IMR-90 (cell line): ENCODE data around the gene SMIM43. TPM values are rescaled to one million over a fixed set of nuclear protein-coding genes. Genes with fewer than 3 reads are reported as not detected.

Source experiments
- ATAC-seq: fragments of 200-7000 bp; cut with Tn5 transposase; 2 replicates; pipeline ENCODE4 v1.9.1; 2020; ENCODE audit warnings: low read depth, mild to moderate bottlenecking, moderate library complexity
- BruUV-seq: library from RNA; stranded (reverse); fragments of 400-500 nt; replicated peaks from 2 replicates; lab custom pipeline; 2021; lab: Mats Ljungman, UMichigan
- CTCF ChIA-PET: fragments of 300-600 bp; formaldehyde crosslinking; extraction: SDS; loops from one replicate; lab custom pipeline; 2021; ENCODE audit warnings: antibody characterized with exemption; lab: Yijun Ruan, JAX
- POLR2A ChIA-PET: fragments of 300-600 bp; sonication (Branson Sonifier 250); formaldehyde crosslinking; loops from one replicate; lab custom pipeline; 2022; ENCODE audit warnings: antibody characterized with exemption; ENCODE audit not compliant: unreplicated experiment; lab: Charles Lee
- DNase-seq: peaks from one replicate; pipeline ENCODE4 v3.0.0; 2013
- H2AFZ ChIP-seq: replicated peaks from 2 replicates; pipeline ENCODE3; 2013; ENCODE audit warnings: low read length, mild to moderate bottlenecking; ENCODE audit not compliant: poor library complexity
- H2AK5ac ChIP-seq: 2 replicates; pipeline ENCODE4 v1.6.1; 2013; ENCODE audit warnings: low read depth, low read length, inconsistent platforms
- H2AK9ac ChIP-seq: replicated peaks from 2 replicates; pipeline ENCODE3; 2013; ENCODE audit warnings: mild to moderate bottlenecking, low read depth, low read length, moderate library complexity; ENCODE audit not compliant: poor library complexity
- H2BK120ac ChIP-seq: 2 replicates; pipeline ENCODE4 v1.6.1; 2013; ENCODE audit warnings: low read depth, low read length, inconsistent platforms
- H2BK15ac ChIP-seq: 3 replicates; pipeline ENCODE4 v1.6.1; 2013; ENCODE audit warnings: low read depth, low read length, inconsistent platforms
- H2BK20ac ChIP-seq: 2 replicates; pipeline ENCODE4 v1.6.1; 2013; ENCODE audit warnings: low read depth, mild to moderate bottlenecking, inconsistent platforms, low read length, moderate library complexity
- H2BK5ac ChIP-seq: 2 replicates; pipeline ENCODE4 v1.6.1; 2013; ENCODE audit warnings: mild to moderate bottlenecking, low read depth, low read length, inconsistent platforms; ENCODE audit not compliant: poor library complexity, severe bottlenecking
- H3K14ac ChIP-seq: replicated peaks from 2 replicates; pipeline ENCODE4 v1.6.1; 2013; ENCODE audit warnings: low read depth, low read length, inconsistent platforms
- H3K18ac ChIP-seq: 2 replicates; pipeline ENCODE4 v1.6.1; 2013; ENCODE audit warnings: low read depth, low read length, control low read depth
- H3K23ac ChIP-seq: 2 replicates; pipeline ENCODE4 v1.6.1; 2013; ENCODE audit warnings: low read depth, low read length, inconsistent platforms
- H3K27ac ChIP-seq: 2 replicates; pipeline ENCODE4 v1.5.1; 2013; ENCODE audit warnings: mild to moderate bottlenecking, control low read depth, low read length; ENCODE audit not compliant: insufficient read depth
- H3K27me3 ChIP-seq: 2 replicates; pipeline ENCODE4 v1.6.1; 2013; ENCODE audit warnings: low read length; ENCODE audit not compliant: control insufficient read depth, insufficient read depth
- H3K36me3 ChIP-seq: 2 replicates; pipeline ENCODE4 v1.6.1; 2013; ENCODE audit warnings: low read length, mixed read lengths; ENCODE audit not compliant: control insufficient read depth, insufficient read depth
- H3K4ac ChIP-seq: 2 replicates; pipeline ENCODE4 v1.6.1; 2013; ENCODE audit warnings: low read depth, low read length, inconsistent platforms
- H3K4me1 ChIP-seq: 2 replicates; pipeline ENCODE4 v1.6.1; 2013; ENCODE audit warnings: low read length, mixed read lengths; ENCODE audit not compliant: control insufficient read depth, insufficient read depth
- H3K4me2 ChIP-seq: 2 replicates; pipeline ENCODE4 v1.6.1; 2013; ENCODE audit warnings: low read depth, mild to moderate bottlenecking, control low read depth, low read length, moderate library complexity
- H3K4me3 ChIP-seq: 2 replicates; pipeline ENCODE4 v1.5.1; 2013; ENCODE audit warnings: low read depth, mild to moderate bottlenecking, control low read depth, low read length, moderate library complexity; ENCODE audit not compliant: insufficient read depth
- H3K56ac ChIP-seq: 2 replicates; pipeline ENCODE4 v1.6.1; 2013; ENCODE audit warnings: low read length, inconsistent platforms; ENCODE audit not compliant: insufficient read depth; ENCODE audit errors: extremely low read depth
- H3K79me1 ChIP-seq, 2 experiments: 2 replicates each; pipeline ENCODE4 v1.6.1; 2013; ENCODE audit warnings: low read length in 2 of 2, inconsistent platforms in 1 of 2, low read depth in 1 of 2
- H3K9ac ChIP-seq: 2 replicates; pipeline ENCODE4 v1.6.1; 2013; ENCODE audit warnings: low read depth, low read length, control low read depth
- H3K9me1 ChIP-seq: 2 replicates; pipeline ENCODE4 v1.6.1; 2013; ENCODE audit warnings: low read length, inconsistent platforms; ENCODE audit not compliant: insufficient read depth
- H3K9me3 ChIP-seq: 2 replicates; pipeline ENCODE4 v1.6.1; 2013; ENCODE audit warnings: low read length; ENCODE audit not compliant: control insufficient read depth, insufficient read depth
- H4K20me1 ChIP-seq: 2 replicates; pipeline ENCODE4 v1.6.1; 2013; ENCODE audit warnings: low read length, inconsistent platforms; ENCODE audit not compliant: insufficient read depth
- H4K5ac ChIP-seq: 2 replicates; pipeline ENCODE4 v1.6.1; 2013; ENCODE audit warnings: mild to moderate bottlenecking, low read depth, low read length, control low read depth
- H4K8ac ChIP-seq, 2 experiments: 2 replicates each; pipeline ENCODE4 v1.6.1; 2013; ENCODE audit warnings: low read depth in 2 of 2, low read length in 2 of 2, control low read depth in 1 of 2, inconsistent platforms in 1 of 2
- H4K91ac ChIP-seq: 2 replicates; pipeline ENCODE4 v1.6.1; 2013; ENCODE audit warnings: low read depth, low read length, inconsistent platforms; ENCODE audit not compliant: insufficient read depth
- BHLHE40 ChIP-seq: fragments of 150-350 bp; IDR thresholded peaks from 2 replicates; pipeline ENCODE4 v1.6.1; 2016; ENCODE audit warnings: mild to moderate bottlenecking, low read depth, low read length
- RCOR1 ChIP-seq: IDR thresholded peaks from 2 replicates; pipeline ENCODE4 v1.6.1; 2012; ENCODE audit warnings: mild to moderate bottlenecking, low read length, improper control_type of control experiment; ENCODE audit not compliant: insufficient replicate concordance
- USF2 ChIP-seq: fragments of 150-350 bp; IDR thresholded peaks from 2 replicates; pipeline ENCODE4 v1.6.1; 2017; ENCODE audit warnings: mild to moderate bottlenecking, antibody characterized with exemption, low read length, low read depth
- dilution Hi-C: fragments of 300-500 bp; cut with HindIII; formaldehyde crosslinking; loops from one replicate; pipeline ENCODE4 v1.14.3; 2018; ENCODE audit warnings: low sequenced_read_pairs; ENCODE audit not compliant: unreplicated experiment
- in situ Hi-C: fragments of 300-500 bp; cut with MboI; formaldehyde crosslinking; loops from 3 replicates; pipeline ENCODE4 v1.14.3; 2019; ENCODE audit warnings: low sequenced_read_pairs, inconsistent platforms, mixed read lengths
- intact Hi-C: fragments of 100-400 bp; cut with micrococcal nuclease; formaldehyde crosslinking; loops from 2 replicates; pipeline ENCODE4 v1.10.0; 2022
- polyA plus RNA-seq, 3 experiments: library from polyadenylated mRNA; depleted of rRNA; stranded (reverse); fragments of >200 nt; gene quantifications; 2 replicates each; pipeline ENCODE4 v1.2.3, GENCODE V29; 2012; ENCODE audit warnings: low replicate concordance in 1 of 3
- total RNA-seq: library from RNA; depleted of rRNA; stranded (reverse); fragments of >200 nt; gene quantifications from 2 replicates; pipeline ENCODE4 v1.2.3, GENCODE V29; 2012

SMIM43 gene
- total and polyA plus RNA-seq, 2 of the 4 experiments (the other 2 are of a cell fraction) = 1.4 to 2.8 TPM

- no peaks in the 10 kb centered on the region for H3K36me3 ChIP-seq
- H3K14ac ChIP-seq = peak overlapping the region; percentile 44
- peak overlapping the region; percentile 38; the same call in 1 of the 2 replicates for H3K4me2 ChIP-seq
- no peak for ATAC-seq
- H4K8ac ChIP-seq = peak overlapping the region; percentile 42 to 51; a peak in 3 of 4 replicates
- H3K9me3 ChIP-seq = no peaks in the 10 kb centered on the region
- H3K4me1 ChIP-seq = peaks cover 26% of the 10 kb centered on the region
- no peak overlapping the region for H3K4me3 ChIP-seq
- H4K91ac ChIP-seq = peak overlapping the region; percentile 84
- H3K23ac ChIP-seq = peak overlapping the region; percentile 42; the same call in 1 of the 2 replicates
- no peak overlapping the region for H3K9ac ChIP-seq
- BruUV-seq = no TSS peak
- in situ Hi-C loops = no loop called here
- H4K5ac ChIP-seq = peak overlapping the region; percentile 89; the same call in 1 of the 2 replicates
- CTCF ChIA-PET = no interaction called here
- TF ChIP-seq RCOR1 (no peak), BHLHE40 (peak; percentile 42; the same call in 1 of the 2 replicates), USF2 (peak; percentile 59)
- H4K20me1 ChIP-seq = no peaks in the 10 kb centered on the region
- peak overlapping the region; percentile 73 for H2BK20ac ChIP-seq
- H2AK9ac ChIP-seq = no peak overlapping the region
- peak overlapping the region; percentile 96; the same call in 1 of the 2 replicates for H2AK5ac ChIP-seq
- peak; percentile 40 for DNase-seq
- H2AFZ ChIP-seq = no peak overlapping the region
- peak overlapping the region; percentile 22; the same call in 1 of the 2 replicates for H3K27ac ChIP-seq
- dilution Hi-C loops = no loop called here
- peak overlapping the region; percentile 98 for H2BK5ac ChIP-seq
- H3K27me3 ChIP-seq = no peaks in the 10 kb centered on the region
- intact Hi-C loops = no loop called here
- peak overlapping the region; percentile 97; the same call in 1 of the 2 replicates for H3K18ac ChIP-seq
- peak overlapping the region; percentile 78; the same call in 1 of the 3 replicates for H2BK15ac ChIP-seq
- peaks cover 9% of the 10 kb centered on the region; the same call in 1 of the 2 replicates for H3K9me1 ChIP-seq
- H3K56ac ChIP-seq = no peak overlapping the region; the same call in 1 of the 2 replicates
- peak overlapping the region; percentile 87 for H2BK120ac ChIP-seq
- peaks cover 0 to 14% of the 10 kb centered on the region in 2 experiments; a peak in 1 of 4 replicates for H3K79me1 ChIP-seq
- H3K4ac ChIP-seq = peak overlapping the region; percentile 71
- POLR2A ChIA-PET = interaction anchor here (0.6 kb wide), 1 partner anchor 13 kb away, joined by 4 read pairs; no protein-coding TSS in a partner anchor
Observed at GRCh38 chr4:121790976-121791375, 26.0 kb upstream of the SMIM43 start.
